WTC11 (cell line): Measurements from ENCODE around the gene STX4. TPM values are rescaled to one million over a fixed set of nuclear protein-coding genes. Genes with fewer than 3 reads are reported as not detected.
A peak's percentile ranks its signal among the peaks of the same experiment; 100 is the strongest.

Source experiments
- ATAC-seq: fragments of 200-7000 bp; cut with Tn5 transposase; 2 replicates; pipeline ENCODE4 v1.10.0; 2021; ENCODE audit warnings: mild to moderate bottlenecking, moderate library complexity
- CTCF ChIA-PET: fragments of 300-600 bp; sonication (Branson Sonifier 250); formaldehyde crosslinking; loops from one replicate; lab custom pipeline; 2021; ENCODE audit warnings: antibody characterized with exemption; lab: Charles Lee
- POLR2A ChIA-PET: fragments of 350-600 bp; sonication (Branson Sonifier 250); formaldehyde crosslinking; loops from one replicate; lab custom pipeline; 2021; ENCODE audit warnings: antibody characterized with exemption; lab: Charles Lee
- DNase-seq: peaks from one replicate; pipeline ENCODE4 v3.0.0; 2021; ENCODE audit warnings: low spot score
- H3K27ac Mint-ChIP-seq: 2 replicates; pipeline ENCODE4 v1.8.0; 2021; ENCODE audit warnings: mixed read lengths
- H3K27me3 Mint-ChIP-seq: 2 replicates; pipeline ENCODE4 v1.8.0; 2021; ENCODE audit warnings: low read depth, mild to moderate bottlenecking, moderate library complexity, mixed read lengths
- H3K36me3 Mint-ChIP-seq: 2 replicates; pipeline ENCODE4 v1.8.0; 2021; ENCODE audit warnings: mixed read lengths
- H3K4me1 Mint-ChIP-seq: 2 replicates; pipeline ENCODE4 v1.8.0; 2022; ENCODE audit warnings: mixed read lengths
- H3K4me3 Mint-ChIP-seq: 2 replicates; pipeline ENCODE4 v1.8.0; 2021; ENCODE audit warnings: mild to moderate bottlenecking, moderate library complexity, mixed read lengths
- H3K9me3 Mint-ChIP-seq: 2 replicates; pipeline ENCODE4 v1.8.0; 2021; ENCODE audit warnings: mixed read lengths
- ATF1 ChIP-seq: sonication (generic); formaldehyde crosslinking; IDR thresholded peaks from 2 replicates; pipeline ENCODE4 v1.8.1; 2023; ENCODE audit warnings: mild to moderate bottlenecking, moderate library complexity, missing genetic modification reagents
- ESRRA ChIP-seq: sonication (generic); formaldehyde crosslinking; IDR thresholded peaks from 2 replicates; pipeline ENCODE4 v1.8.1; 2022; ENCODE audit warnings: mild to moderate bottlenecking, missing genetic modification reagents, borderline replicate concordance
- MYBL2 ChIP-seq: sonication (generic); formaldehyde crosslinking; IDR thresholded peaks from 2 replicates; pipeline ENCODE4 v1.8.1; 2023; ENCODE audit warnings: mild to moderate bottlenecking, moderate library complexity, missing genetic modification reagents
- NFATC4 ChIP-seq: fragments of 250-450 bp; sonication (Bioruptor Pico); IDR thresholded peaks from 2 replicates; pipeline ENCODE4 v1.9.0; 2021; ENCODE audit warnings: mild to moderate bottlenecking
- NFE2L1 ChIP-seq: sonication (generic); formaldehyde crosslinking; IDR thresholded peaks from 2 replicates; pipeline ENCODE4 v1.8.1; 2023; ENCODE audit warnings: missing genetic modification reagents
- NFYB ChIP-seq: sonication (generic); formaldehyde crosslinking; conservative IDR thresholded peaks from 2 replicates; pipeline ENCODE4 v1.8.0; 2022; ENCODE audit warnings: low read depth, missing genetic modification reagents
- NR3C1 ChIP-seq: sonication (generic); formaldehyde crosslinking; conservative IDR thresholded peaks from 2 replicates; pipeline ENCODE4 v1.8.1; 2023; ENCODE audit warnings: low read depth, mild to moderate bottlenecking, missing genetic modification reagents
- PRRX2 ChIP-seq: fragments of 250-450 bp; sonication (Bioruptor Pico); IDR thresholded peaks from 2 replicates; pipeline ENCODE4 v1.8.0; 2021; ENCODE audit warnings: mild to moderate bottlenecking
- SMAD3 ChIP-seq: sonication (generic); formaldehyde crosslinking; IDR thresholded peaks from 2 replicates; pipeline ENCODE4 v1.8.0; 2022; ENCODE audit warnings: missing genetic modification reagents, mild to moderate bottlenecking, borderline replicate concordance
- SP1 ChIP-seq: sonication (generic); formaldehyde crosslinking; conservative IDR thresholded peaks from 2 replicates; pipeline ENCODE4 v1.8.1; 2022; ENCODE audit warnings: missing genetic modification reagents
- TCF7 ChIP-seq: sonication (generic); formaldehyde crosslinking; IDR thresholded peaks from 2 replicates; pipeline ENCODE4 v1.8.0; 2022; ENCODE audit warnings: mild to moderate bottlenecking, low read depth, missing genetic modification reagents, moderate library complexity
- TP53 ChIP-seq: sonication (generic); formaldehyde crosslinking; IDR thresholded peaks from 2 replicates; pipeline ENCODE4 v1.8.1; 2023; ENCODE audit warnings: mild to moderate bottlenecking, missing genetic modification reagents
- ZBTB21 ChIP-seq: sonication (generic); formaldehyde crosslinking; IDR thresholded peaks from 2 replicates; pipeline ENCODE4 v1.8.1; 2023; ENCODE audit warnings: mild to moderate bottlenecking, missing genetic modification reagents, borderline replicate concordance
- ZNF138 ChIP-seq: sonication (generic); formaldehyde crosslinking; conservative IDR thresholded peaks from 2 replicates; pipeline ENCODE4 v1.8.1; 2022; ENCODE audit warnings: mild to moderate bottlenecking, moderate library complexity, missing genetic modification reagents
- ZNF317 ChIP-seq: sonication (generic); formaldehyde crosslinking; IDR thresholded peaks from 2 replicates; pipeline ENCODE4 v1.8.1; 2023; ENCODE audit warnings: low read depth, mild to moderate bottlenecking, moderate library complexity, missing genetic modification reagents, borderline replicate concordance
- ZNF416 ChIP-seq: fragments of 250-450 bp; sonication (Bioruptor Pico); IDR thresholded peaks from 2 replicates; pipeline ENCODE4 v1.9.0; 2021; ENCODE audit warnings: mild to moderate bottlenecking, inconsistent platforms
- total RNA-seq: library from RNA; stranded (reverse); gene quantifications from 3 replicates; pipeline ENCODE4 v1.2.3, GENCODE V29; 2021
- TF ChIP-seq, protein P1 (sequence below): sonication (generic); formaldehyde crosslinking; IDR thresholded peaks from 2 replicates; pipeline ENCODE4 v1.8.1; 2023; ENCODE audit warnings: mild to moderate bottlenecking, missing genetic modification reagents
- TF ChIP-seq, protein P2 (sequence below): fragments of 200-600 bp; IDR thresholded peaks from 2 replicates; pipeline ENCODE4 v1.8.0; 2022; ENCODE audit warnings: antibody characterized with exemption
- TF ChIP-seq, protein P3 (sequence below): sonication (generic); formaldehyde crosslinking; IDR thresholded peaks from 2 replicates; pipeline ENCODE4 v1.8.0; 2022; ENCODE audit warnings: missing genetic modification reagents
- TF ChIP-seq, protein P4 (sequence below): sonication (generic); formaldehyde crosslinking; IDR thresholded peaks from 2 replicates; pipeline ENCODE4 v1.8.0; 2023; ENCODE audit warnings: missing genetic modification reagents
- TF ChIP-seq, protein P5 (sequence below): fragments of 250-450 bp; sonication (Bioruptor Pico); IDR thresholded peaks from 2 replicates; pipeline ENCODE4 v1.9.0; 2021; ENCODE audit warnings: mild to moderate bottlenecking
- TF ChIP-seq, protein P6 (sequence below): sonication (generic); formaldehyde crosslinking; IDR thresholded peaks from 2 replicates; pipeline ENCODE4 v1.8.0; 2022; ENCODE audit warnings: mild to moderate bottlenecking, missing genetic modification reagents
- TF ChIP-seq, protein P7 (sequence below): sonication (generic); formaldehyde crosslinking; IDR thresholded peaks from 2 replicates; pipeline ENCODE4 v1.8.1; 2022; ENCODE audit warnings: missing genetic modification reagents, borderline replicate concordance

Gene STX4
- total RNA-seq, 1 experiment from 2014 or later, result 38.4 TPM

DNA sequence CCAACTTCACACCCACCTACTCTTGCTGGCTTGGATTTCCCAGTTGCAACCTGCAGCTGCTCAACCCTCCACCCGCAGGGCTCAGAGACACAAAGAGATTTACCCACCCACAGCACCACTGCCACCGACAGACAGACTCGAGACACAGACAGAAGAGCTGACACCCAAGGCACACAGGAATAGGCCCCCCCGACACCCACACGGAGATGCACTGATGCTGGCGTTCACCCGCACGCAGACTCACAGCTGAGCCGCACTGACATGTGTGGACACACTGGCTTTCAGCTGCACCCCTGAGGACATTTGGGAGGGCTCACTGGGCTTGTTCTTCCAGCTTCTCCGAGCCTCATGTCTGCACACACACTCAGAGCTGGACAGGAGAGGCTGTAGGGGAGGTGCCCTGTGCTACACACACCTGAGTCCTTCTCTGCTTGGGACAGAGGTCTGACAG is 31.1 kb upstream of the STX4 start:
- no peak overlapping the region for H3K4me3 Mint-ChIP-seq
- no peak for TF ChIP-seq PRRX2 (CRISPR knock-in tag)
- no peak for TF ChIP-seq TP53 (CRISPR knock-in tag)
- TF ChIP-seq, protein P1, sequence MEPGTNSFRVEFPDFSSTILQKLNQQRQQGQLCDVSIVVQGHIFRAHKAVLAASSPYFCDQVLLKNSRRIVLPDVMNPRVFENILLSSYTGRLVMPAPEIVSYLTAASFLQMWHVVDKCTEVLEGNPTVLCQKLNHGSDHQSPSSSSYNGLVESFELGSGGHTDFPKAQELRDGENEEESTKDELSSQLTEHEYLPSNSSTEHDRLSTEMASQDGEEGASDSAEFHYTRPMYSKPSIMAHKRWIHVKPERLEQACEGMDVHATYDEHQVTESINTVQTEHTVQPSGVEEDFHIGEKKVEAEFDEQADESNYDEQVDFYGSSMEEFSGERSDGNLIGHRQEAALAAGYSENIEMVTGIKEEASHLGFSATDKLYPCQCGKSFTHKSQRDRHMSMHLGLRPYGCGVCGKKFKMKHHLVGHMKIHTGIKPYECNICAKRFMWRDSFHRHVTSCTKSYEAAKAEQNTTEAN, result no peak
- no peak for TF ChIP-seq ATF1 (CRISPR knock-in tag)
- no peak for TF ChIP-seq ZNF416
- TF ChIP-seq, protein P2, sequence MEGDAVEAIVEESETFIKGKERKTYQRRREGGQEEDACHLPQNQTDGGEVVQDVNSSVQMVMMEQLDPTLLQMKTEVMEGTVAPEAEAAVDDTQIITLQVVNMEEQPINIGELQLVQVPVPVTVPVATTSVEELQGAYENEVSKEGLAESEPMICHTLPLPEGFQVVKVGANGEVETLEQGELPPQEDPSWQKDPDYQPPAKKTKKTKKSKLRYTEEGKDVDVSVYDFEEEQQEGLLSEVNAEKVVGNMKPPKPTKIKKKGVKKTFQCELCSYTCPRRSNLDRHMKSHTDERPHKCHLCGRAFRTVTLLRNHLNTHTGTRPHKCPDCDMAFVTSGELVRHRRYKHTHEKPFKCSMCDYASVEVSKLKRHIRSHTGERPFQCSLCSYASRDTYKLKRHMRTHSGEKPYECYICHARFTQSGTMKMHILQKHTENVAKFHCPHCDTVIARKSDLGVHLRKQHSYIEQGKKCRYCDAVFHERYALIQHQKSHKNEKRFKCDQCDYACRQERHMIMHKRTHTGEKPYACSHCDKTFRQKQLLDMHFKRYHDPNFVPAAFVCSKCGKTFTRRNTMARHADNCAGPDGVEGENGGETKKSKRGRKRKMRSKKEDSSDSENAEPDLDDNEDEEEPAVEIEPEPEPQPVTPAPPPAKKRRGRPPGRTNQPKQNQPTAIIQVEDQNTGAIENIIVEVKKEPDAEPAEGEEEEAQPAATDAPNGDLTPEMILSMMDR, result no peak
- no peak for TF ChIP-seq NFE2L1 (CRISPR knock-in tag)
- no peak for TF ChIP-seq NFYB (CRISPR knock-in tag)
- TF ChIP-seq SMAD3 (CRISPR knock-in tag), result no peak
- no peak for TF ChIP-seq MYBL2 (CRISPR knock-in tag)
- TF ChIP-seq, protein P3, sequence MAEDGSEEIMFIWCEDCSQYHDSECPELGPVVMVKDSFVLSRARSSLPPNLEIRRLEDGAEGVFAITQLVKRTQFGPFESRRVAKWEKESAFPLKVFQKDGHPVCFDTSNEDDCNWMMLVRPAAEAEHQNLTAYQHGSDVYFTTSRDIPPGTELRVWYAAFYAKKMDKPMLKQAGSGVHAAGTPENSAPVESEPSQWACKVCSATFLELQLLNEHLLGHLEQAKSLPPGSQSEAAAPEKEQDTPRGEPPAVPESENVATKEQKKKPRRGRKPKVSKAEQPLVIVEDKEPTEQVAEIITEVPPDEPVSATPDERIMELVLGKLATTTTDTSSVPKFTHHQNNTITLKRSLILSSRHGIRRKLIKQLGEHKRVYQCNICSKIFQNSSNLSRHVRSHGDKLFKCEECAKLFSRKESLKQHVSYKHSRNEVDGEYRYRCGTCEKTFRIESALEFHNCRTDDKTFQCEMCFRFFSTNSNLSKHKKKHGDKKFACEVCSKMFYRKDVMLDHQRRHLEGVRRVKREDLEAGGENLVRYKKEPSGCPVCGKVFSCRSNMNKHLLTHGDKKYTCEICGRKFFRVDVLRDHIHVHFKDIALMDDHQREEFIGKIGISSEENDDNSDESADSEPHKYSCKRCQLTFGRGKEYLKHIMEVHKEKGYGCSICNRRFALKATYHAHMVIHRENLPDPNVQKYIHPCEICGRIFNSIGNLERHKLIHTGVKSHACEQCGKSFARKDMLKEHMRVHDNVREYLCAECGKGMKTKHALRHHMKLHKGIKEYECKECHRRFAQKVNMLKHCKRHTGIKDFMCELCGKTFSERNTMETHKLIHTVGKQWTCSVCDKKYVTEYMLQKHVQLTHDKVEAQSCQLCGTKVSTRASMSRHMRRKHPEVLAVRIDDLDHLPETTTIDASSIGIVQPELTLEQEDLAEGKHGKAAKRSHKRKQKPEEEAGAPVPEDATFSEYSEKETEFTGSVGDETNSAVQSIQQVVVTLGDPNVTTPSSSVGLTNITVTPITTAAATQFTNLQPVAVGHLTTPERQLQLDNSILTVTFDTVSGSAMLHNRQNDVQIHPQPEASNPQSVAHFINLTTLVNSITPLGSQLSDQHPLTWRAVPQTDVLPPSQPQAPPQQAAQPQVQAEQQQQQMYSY (CRISPR knock-in tag), result no peak
- TF ChIP-seq NR3C1 (CRISPR knock-in tag), result no peak
- TF ChIP-seq ZNF317 (CRISPR knock-in tag), result no peak
- TF ChIP-seq, protein P4, sequence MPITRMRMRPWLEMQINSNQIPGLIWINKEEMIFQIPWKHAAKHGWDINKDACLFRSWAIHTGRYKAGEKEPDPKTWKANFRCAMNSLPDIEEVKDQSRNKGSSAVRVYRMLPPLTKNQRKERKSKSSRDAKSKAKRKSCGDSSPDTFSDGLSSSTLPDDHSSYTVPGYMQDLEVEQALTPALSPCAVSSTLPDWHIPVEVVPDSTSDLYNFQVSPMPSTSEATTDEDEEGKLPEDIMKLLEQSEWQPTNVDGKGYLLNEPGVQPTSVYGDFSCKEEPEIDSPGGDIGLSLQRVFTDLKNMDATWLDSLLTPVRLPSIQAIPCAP, result no peak
- no peak for TF ChIP-seq ZNF138
- TF ChIP-seq, protein P5, sequence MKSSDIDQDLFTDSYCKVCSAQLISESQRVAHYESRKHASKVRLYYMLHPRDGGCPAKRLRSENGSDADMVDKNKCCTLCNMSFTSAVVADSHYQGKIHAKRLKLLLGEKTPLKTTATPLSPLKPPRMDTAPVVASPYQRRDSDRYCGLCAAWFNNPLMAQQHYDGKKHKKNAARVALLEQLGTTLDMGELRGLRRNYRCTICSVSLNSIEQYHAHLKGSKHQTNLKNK (CRISPR knock-in tag), result no peak
- TF ChIP-seq ZBTB21 (CRISPR knock-in tag), result no peak
- ChIA-PET POLR2A (interaction anchor here (0.9 kb wide), 1 partner anchor 28 kb away, joined by 3 read pairs; no protein-coding TSS in a partner anchor), CTCF (interaction anchor here (0.7 to 2.6 kb wide), 4 partner anchors 13 to 140 kb away, joined by 3 to 12 read pairs (median 4); partner anchors contain the start of gene HSD3B7)
- ATAC-seq, result no peak
- peaks cover 13% of the 10 kb centered on the region for H3K4me1 Mint-ChIP-seq
- peaks cover 7% of the 10 kb centered on the region; the same call in 1 of the 2 replicates for H3K27me3 Mint-ChIP-seq
- H3K36me3 Mint-ChIP-seq, result no peaks in the 10 kb centered on the region
- no peaks in the 10 kb centered on the region for H3K9me3 Mint-ChIP-seq
- DNase-seq, result no peak
- peak overlapping the region; percentile 76; the same call in 1 of the 2 replicates for H3K27ac Mint-ChIP-seq

DNA sequence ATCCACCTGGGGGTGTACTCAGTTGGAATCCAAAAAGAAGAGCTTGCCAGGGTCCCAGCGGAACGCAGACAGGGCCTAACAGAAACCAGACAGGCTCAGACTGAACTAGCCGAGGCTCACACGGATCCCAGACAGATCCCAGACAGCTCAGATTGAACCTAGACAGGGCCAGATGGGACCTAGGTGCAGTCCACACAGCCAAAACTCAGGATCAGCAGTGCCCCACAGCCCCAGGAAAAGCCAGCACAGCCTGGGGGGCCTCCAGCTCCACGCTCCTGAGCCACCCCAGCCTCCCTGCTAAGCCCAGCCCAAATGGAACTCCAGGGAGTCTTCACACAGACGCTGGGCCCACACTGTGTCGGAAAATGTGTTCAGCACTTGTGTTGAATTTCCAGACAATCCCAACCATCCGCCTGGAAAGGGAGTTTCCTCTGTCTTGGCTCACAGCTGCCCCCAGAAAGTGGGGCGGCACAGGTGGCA is 30.5 kb upstream of the STX4 start:
- ChIA-PET POLR2A (interaction anchor here (0.9 kb wide), 1 partner anchor 27 kb away, joined by 3 read pairs; no protein-coding TSS in a partner anchor), CTCF (interaction anchor here (0.7 to 2.6 kb wide), 4 partner anchors 13 to 139 kb away, joined by 3 to 12 read pairs (median 4); partner anchors contain the start of gene HSD3B7)
- ATAC-seq (no peak), DNase-seq (no peak)
- Mint-ChIP-seq H3K27me3 (peaks cover 6% of the 10 kb centered on the region; the same call in 1 of the 2 replicates), H3K36me3 (no peaks in the 10 kb centered on the region), H3K4me1 (peaks cover 13% of the 10 kb centered on the region), H3K9me3 (no peaks in the 10 kb centered on the region), H3K27ac (no peak overlapping the region), H3K4me3 (no peak overlapping the region)
- TF ChIP-seq ESRRA (CRISPR knock-in tag) (no peak), MYBL2 (CRISPR knock-in tag) (no peak), ZNF317 (CRISPR knock-in tag) (no peak), TCF7 (CRISPR knock-in tag) (no peak), NFATC4 (CRISPR knock-in tag) (no peak), SP1 (CRISPR knock-in tag) (no peak)
- TF ChIP-seq, protein P6, sequence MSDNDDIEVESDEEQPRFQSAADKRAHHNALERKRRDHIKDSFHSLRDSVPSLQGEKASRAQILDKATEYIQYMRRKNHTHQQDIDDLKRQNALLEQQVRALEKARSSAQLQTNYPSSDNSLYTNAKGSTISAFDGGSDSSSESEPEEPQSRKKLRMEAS (CRISPR knock-in tag), result no peak
- TF ChIP-seq, protein P2, result no peak
- TF ChIP-seq, protein P7, sequence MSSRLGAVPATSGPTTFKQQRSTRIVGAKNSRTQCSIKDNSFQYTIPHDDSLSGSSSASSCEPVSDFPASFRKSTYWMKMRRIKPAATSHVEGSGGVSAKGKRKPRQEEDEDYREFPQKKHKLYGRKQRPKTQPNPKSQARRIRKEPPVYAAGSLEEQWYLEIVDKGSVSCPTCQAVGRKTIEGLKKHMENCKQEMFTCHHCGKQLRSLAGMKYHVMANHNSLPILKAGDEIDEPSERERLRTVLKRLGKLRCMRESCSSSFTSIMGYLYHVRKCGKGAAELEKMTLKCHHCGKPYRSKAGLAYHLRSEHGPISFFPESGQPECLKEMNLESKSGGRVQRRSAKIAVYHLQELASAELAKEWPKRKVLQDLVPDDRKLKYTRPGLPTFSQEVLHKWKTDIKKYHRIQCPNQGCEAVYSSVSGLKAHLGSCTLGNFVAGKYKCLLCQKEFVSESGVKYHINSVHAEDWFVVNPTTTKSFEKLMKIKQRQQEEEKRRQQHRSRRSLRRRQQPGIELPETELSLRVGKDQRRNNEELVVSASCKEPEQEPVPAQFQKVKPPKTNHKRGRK (CRISPR knock-in tag), result no peak
